Tibial nerve (tissue), 4 donors: Measurements from ENCODE around the gene TGOLN2.

Experiments used
- EP300 ChIP-seq, 2 donors: sonication (generic); formaldehyde crosslinking; IDR thresholded peaks; one replicate each; pipeline ENCODE4 v1.6.1; 2017; ENCODE audit warnings: antibody characterized with exemption in 2 of 2, mild to moderate bottlenecking in 1 of 2
- POLR2A ChIP-seq, 2 donors: fragments of 450-650 bp; IDR thresholded peaks; one replicate each; pipeline ENCODE4 v1.6.1; 2017; ENCODE audit warnings: antibody characterized with exemption in 2 of 2, mild to moderate bottlenecking in 2 of 2, moderate library complexity in 2 of 2
- TF ChIP-seq, protein P1 (sequence below), 5 experiments: fragments of 200-600 bp in 3 of 5; fragments of 450-650 bp in 2 of 5; sonication (generic) in 3 of 5; IDR thresholded peaks; one replicate each; pipeline ENCODE4 v1.5.1; 2016 to 2019; ENCODE audit warnings: antibody characterized with exemption in 5 of 5, mild to moderate bottlenecking in 3 of 5, moderate library complexity in 2 of 5

GRCh38 chr2:85376291-85377065 lies 48.7 kb upstream of the TGOLN2 start:
- TF ChIP-seq, protein P1, sequence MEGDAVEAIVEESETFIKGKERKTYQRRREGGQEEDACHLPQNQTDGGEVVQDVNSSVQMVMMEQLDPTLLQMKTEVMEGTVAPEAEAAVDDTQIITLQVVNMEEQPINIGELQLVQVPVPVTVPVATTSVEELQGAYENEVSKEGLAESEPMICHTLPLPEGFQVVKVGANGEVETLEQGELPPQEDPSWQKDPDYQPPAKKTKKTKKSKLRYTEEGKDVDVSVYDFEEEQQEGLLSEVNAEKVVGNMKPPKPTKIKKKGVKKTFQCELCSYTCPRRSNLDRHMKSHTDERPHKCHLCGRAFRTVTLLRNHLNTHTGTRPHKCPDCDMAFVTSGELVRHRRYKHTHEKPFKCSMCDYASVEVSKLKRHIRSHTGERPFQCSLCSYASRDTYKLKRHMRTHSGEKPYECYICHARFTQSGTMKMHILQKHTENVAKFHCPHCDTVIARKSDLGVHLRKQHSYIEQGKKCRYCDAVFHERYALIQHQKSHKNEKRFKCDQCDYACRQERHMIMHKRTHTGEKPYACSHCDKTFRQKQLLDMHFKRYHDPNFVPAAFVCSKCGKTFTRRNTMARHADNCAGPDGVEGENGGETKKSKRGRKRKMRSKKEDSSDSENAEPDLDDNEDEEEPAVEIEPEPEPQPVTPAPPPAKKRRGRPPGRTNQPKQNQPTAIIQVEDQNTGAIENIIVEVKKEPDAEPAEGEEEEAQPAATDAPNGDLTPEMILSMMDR (IDR thresholded peaks at IDR 0.05), result no peak
- TF ChIP-seq POLR2A (IDR thresholded peaks at IDR 0.05) (no peak), EP300 (IDR thresholded peaks at IDR 0.05) (no peak)
